ENCODE measurements around the gene ELMO1.

- TF ChIP-seq, protein P1, sequence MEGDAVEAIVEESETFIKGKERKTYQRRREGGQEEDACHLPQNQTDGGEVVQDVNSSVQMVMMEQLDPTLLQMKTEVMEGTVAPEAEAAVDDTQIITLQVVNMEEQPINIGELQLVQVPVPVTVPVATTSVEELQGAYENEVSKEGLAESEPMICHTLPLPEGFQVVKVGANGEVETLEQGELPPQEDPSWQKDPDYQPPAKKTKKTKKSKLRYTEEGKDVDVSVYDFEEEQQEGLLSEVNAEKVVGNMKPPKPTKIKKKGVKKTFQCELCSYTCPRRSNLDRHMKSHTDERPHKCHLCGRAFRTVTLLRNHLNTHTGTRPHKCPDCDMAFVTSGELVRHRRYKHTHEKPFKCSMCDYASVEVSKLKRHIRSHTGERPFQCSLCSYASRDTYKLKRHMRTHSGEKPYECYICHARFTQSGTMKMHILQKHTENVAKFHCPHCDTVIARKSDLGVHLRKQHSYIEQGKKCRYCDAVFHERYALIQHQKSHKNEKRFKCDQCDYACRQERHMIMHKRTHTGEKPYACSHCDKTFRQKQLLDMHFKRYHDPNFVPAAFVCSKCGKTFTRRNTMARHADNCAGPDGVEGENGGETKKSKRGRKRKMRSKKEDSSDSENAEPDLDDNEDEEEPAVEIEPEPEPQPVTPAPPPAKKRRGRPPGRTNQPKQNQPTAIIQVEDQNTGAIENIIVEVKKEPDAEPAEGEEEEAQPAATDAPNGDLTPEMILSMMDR (IDR thresholded peaks at IDR 0.05; ENCODE audit: poor library complexity), result no peak
- TF ChIP-seq EZH2 (IDR thresholded peaks at IDR 0.05; ENCODE audit: borderline replicate concordance), result no peak
These were observed 81.7 kb downstream of the ELMO1 start for GRCh38 chr7:37367010-37367409.

Data from hepatocyte (in vitro differentiated cells).